Fibroblast of lung (primary cell): Measurements from ENCODE around the gene TBL1XR1. TPM values are rescaled to one million over a fixed set of nuclear protein-coding genes. Genes with fewer than 3 reads are reported as not detected.

ENCODE experiments used
- DNase-seq, 2 donors: peaks; one replicate each; pipeline versions ENCODE4 v3.0.0 to v3.0.0-alpha.2; 2010; ENCODE audit warnings: low read depth in 2 of 2
- H2AFZ ChIP-seq: 2 replicates; pipeline ENCODE4 v1.5.1; 2012; ENCODE audit warnings: low read length, control low read depth, inconsistent platforms
- H3K27ac ChIP-seq: 2 replicates; pipeline ENCODE4 v1.5.1; 2011; ENCODE audit warnings: low read length, control low read depth; ENCODE audit not compliant: insufficient read depth
- H3K27me3 ChIP-seq: 2 replicates; pipeline ENCODE4 v1.5.1; 2011; ENCODE audit warnings: mild to moderate bottlenecking, low read length; ENCODE audit not compliant: control insufficient read depth, insufficient read depth
- H3K36me3 ChIP-seq: 2 replicates; pipeline ENCODE4 v1.5.1; 2011; ENCODE audit warnings: low read length; ENCODE audit not compliant: control insufficient read depth, insufficient read depth
- H3K4me1 ChIP-seq: 2 replicates; pipeline ENCODE4 v1.5.1; 2011; ENCODE audit warnings: low read length; ENCODE audit not compliant: control insufficient read depth, insufficient read depth; ENCODE audit errors: extremely low read depth
- H3K4me2 ChIP-seq: 2 replicates; pipeline ENCODE4 v1.5.1; 2011; ENCODE audit warnings: low read length, control low read depth; ENCODE audit not compliant: insufficient read depth; ENCODE audit errors: extremely low read depth
- H3K4me3 ChIP-seq, 4 experiments: fragments of 200-600 bp in 1 of 4; sonication (generic) in 1 of 4; replicated peaks in 1 of 4; 2 replicates each; pipeline ENCODE4 v1.5.1; 2011 to 2016; ENCODE audit warnings: low read length in 4 of 4, low read depth in 3 of 4, mild to moderate bottlenecking in 3 of 4, control low read depth in 2 of 4, inconsistent platforms in 1 of 4, mixed read lengths in 1 of 4; ENCODE audit not compliant: insufficient read depth in 1 of 4; ENCODE audit errors: control extremely low read depth in 1 of 4
- H3K79me2 ChIP-seq: 2 replicates; pipeline ENCODE4 v1.5.1; 2012; ENCODE audit warnings: mild to moderate bottlenecking, low read length, inconsistent platforms; ENCODE audit not compliant: control insufficient read depth, insufficient read depth
- H3K9ac ChIP-seq: 2 replicates; pipeline ENCODE4 v1.5.1; 2011; ENCODE audit warnings: mild to moderate bottlenecking, low read length, control low read depth; ENCODE audit not compliant: insufficient read depth
- H3K9me3 ChIP-seq: 2 replicates; pipeline ENCODE4 v1.5.1; 2012; ENCODE audit warnings: low read depth, low read length; ENCODE audit not compliant: control insufficient read depth, insufficient read depth
- H4K20me1 ChIP-seq: 2 replicates; pipeline ENCODE4 v1.5.1; 2011; ENCODE audit warnings: low read length; ENCODE audit not compliant: control insufficient read depth, insufficient read depth; ENCODE audit errors: extremely low read depth
- CTCF ChIP-seq, 2 donors: IDR thresholded peaks in 1 of 2; conservative IDR thresholded peaks in 1 of 2; 1 replicate in 1 of 2; 2 replicates in 1 of 2; pipeline ENCODE4 v1.5.1; 2011 to 2012; ENCODE audit warnings: low read length in 2 of 2, control low read depth in 1 of 2, inconsistent platforms in 1 of 2, low read depth in 1 of 2, mild to moderate bottlenecking in 1 of 2
- EZH2 ChIP-seq: IDR thresholded peaks from 2 replicates; pipeline ENCODE4 v1.5.1; 2012; ENCODE audit warnings: low read length, control low read depth, mild to moderate bottlenecking; ENCODE audit errors: missing control alignments
- polyA plus RNA-seq, 2 donors: library from polyadenylated mRNA; depleted of rRNA in 1 of 2; stranded (reverse) in 1 of 2; unstranded in 1 of 2; fragments of >200 nt; gene quantifications; 2 replicates each; pipeline ENCODE4 v1.2.1, GENCODE V29; 2011 to 2012; ENCODE audit warnings: missing spikeins in 1 of 2
- total RNA-seq: library from RNA; depleted of rRNA; stranded (reverse); fragments of >200 nt; gene quantifications from 2 replicates; pipeline ENCODE4 v1.2.1, GENCODE V29; 2014

TBL1XR1 gene
- total and polyA plus RNA-seq, 2 donors (not counting 1 experiment from before 2014, with no cell fraction given): 115 to 369 TPM

- Histone ChIP-seq H3K36me3 (no peaks in the 10 kb centered on the region), H3K27ac (no peak overlapping the region), H3K4me1 (no peaks in the 10 kb centered on the region), H3K27me3 (no peaks in the 10 kb centered on the region), H3K4me3 (no peak overlapping the region), H3K79me2 (no peaks in the 10 kb centered on the region), H4K20me1 (no peaks in the 10 kb centered on the region), H2AFZ (no peak overlapping the region), H3K9ac (no peak overlapping the region), H3K9me3 (no peaks in the 10 kb centered on the region), H3K4me2 (no peak overlapping the region)
- no peak for TF ChIP-seq EZH2
- TF ChIP-seq CTCF (conservative IDR thresholded peaks at IDR 0.05 in 1 of 2, IDR thresholded peaks at IDR 0.05 in 1 of 2; ENCODE audit: low read depth in 1 of 2, low read length in 2 of 2): no peak
- no peak for DNase-seq
Observed at GRCh38 chr3:177210744-177211502, 13.6 kb upstream of the TBL1XR1 start.

GRCh38 chr3:177209509-177209908 lies 12.2 kb upstream of the TBL1XR1 start:
- no peak overlapping the region for H2AFZ ChIP-seq
- TF ChIP-seq EZH2 (no peak), CTCF (conservative IDR thresholded peaks at IDR 0.05 in 1 of 2, IDR thresholded peaks at IDR 0.05 in 1 of 2; ENCODE audit: low read depth in 1 of 2, low read length in 2 of 2) (no peak)
- no peak overlapping the region for H3K4me2 ChIP-seq
- no peaks in the 10 kb centered on the region for H3K9me3 ChIP-seq
- no peaks in the 10 kb centered on the region for H4K20me1 ChIP-seq
- no peaks in the 10 kb centered on the region for H3K27me3 ChIP-seq
- no peaks in the 10 kb centered on the region for H3K4me1 ChIP-seq
- no peak overlapping the region for H3K4me3 ChIP-seq
- H3K36me3 ChIP-seq: no peaks in the 10 kb centered on the region
- no peaks in the 10 kb centered on the region for H3K79me2 ChIP-seq
- no peak for DNase-seq
- H3K9ac ChIP-seq: no peak overlapping the region
- H3K27ac ChIP-seq: no peak overlapping the region

DNA sequence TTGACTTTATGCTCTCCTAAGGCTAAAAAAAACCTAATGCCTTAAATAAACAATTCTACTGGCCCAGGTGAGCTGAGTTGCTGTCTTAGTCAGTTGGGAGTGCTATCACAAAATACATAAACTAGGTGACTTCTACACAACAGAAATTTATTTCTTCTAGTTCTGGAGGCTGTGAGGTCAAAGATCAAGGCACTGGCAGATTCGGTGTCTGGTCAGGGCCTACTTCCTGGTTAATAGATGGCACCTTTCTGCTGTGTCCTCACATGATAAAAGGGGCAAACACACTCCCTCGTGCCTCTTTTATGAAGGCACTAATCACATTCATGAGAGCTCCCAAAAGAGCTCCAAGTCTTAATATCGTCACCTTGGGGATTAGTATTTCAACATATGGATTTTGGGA lies 11.5 kb upstream of the TBL1XR1 start:
- no peaks in the 10 kb centered on the region for H4K20me1 ChIP-seq
- no peak overlapping the region for H3K9ac ChIP-seq
- H2AFZ ChIP-seq: no peak overlapping the region
- DNase-seq: no peak
- no peak overlapping the region for H3K4me2 ChIP-seq
- no peaks in the 10 kb centered on the region for H3K4me1 ChIP-seq
- no peaks in the 10 kb centered on the region for H3K27me3 ChIP-seq
- no peaks in the 10 kb centered on the region for H3K9me3 ChIP-seq
- H3K27ac ChIP-seq: no peak overlapping the region
- no peaks in the 10 kb centered on the region for H3K79me2 ChIP-seq
- H3K36me3 ChIP-seq: no peaks in the 10 kb centered on the region
- H3K4me3 ChIP-seq: no peak overlapping the region
- TF ChIP-seq EZH2 (no peak), CTCF (conservative IDR thresholded peaks at IDR 0.05 in 1 of 2, IDR thresholded peaks at IDR 0.05 in 1 of 2; ENCODE audit: low read depth in 1 of 2, low read length in 2 of 2) (no peak)
